H1 (cell line): ENCODE results near the gene SPRR1A. TPM values are rescaled to one million over a fixed set of nuclear protein-coding genes. Genes with fewer than 3 reads are reported as not detected.

Experiments
- CTCF ChIA-PET: fragments of 300-600 bp; sonication (Branson Sonifier 250); formaldehyde crosslinking; loops from one replicate; lab custom pipeline; 2021; ENCODE audit not compliant: partially characterized antibody; lab: Charles Lee
- POLR2A ChIA-PET: fragments of 300-600 bp; sonication (Branson Sonifier 250); formaldehyde crosslinking; loops from one replicate; lab custom pipeline; 2021; ENCODE audit warnings: inconsistent platforms; ENCODE audit not compliant: partially characterized antibody; lab: Charles Lee
- DNase-seq, 2 experiments: peaks; one replicate each; pipeline versions ENCODE4 v3.0.0 to v3.0.0-alpha.2; 2010 to 2022; ENCODE audit warnings: low spot score in 2 of 2, low read depth in 1 of 2, mixed read lengths in 1 of 2
- FAIRE-seq: peaks from 2 replicates; lab custom pipeline; 2011; peaks lifted over from hg19 to GRCh38; lab: Jason Lieb, UNC
- H2AFZ ChIP-seq: 2 replicates; pipeline ENCODE4 v1.8.1; 2012; ENCODE audit warnings: low read length, inconsistent platforms
- H2AK5ac ChIP-seq: 2 replicates; pipeline ENCODE4 v1.6.1; 2013; ENCODE audit warnings: low read depth, low read length
- H2BK120ac ChIP-seq: replicated peaks from 2 replicates; pipeline ENCODE3; 2013; ENCODE audit warnings: low read depth, low read length, inconsistent platforms
- H2BK12ac ChIP-seq: 2 replicates; pipeline ENCODE4 v1.6.1; 2013; ENCODE audit warnings: low read depth, low read length
- H2BK15ac ChIP-seq: 2 replicates; pipeline ENCODE4 v1.6.1; 2013; ENCODE audit warnings: low read length
- H2BK20ac ChIP-seq: 2 replicates; pipeline ENCODE4 v1.6.1; 2013; ENCODE audit warnings: low read length
- H2BK5ac ChIP-seq: 2 replicates; pipeline ENCODE4 v1.6.1; 2013; ENCODE audit warnings: low read depth, low read length
- H3K14ac ChIP-seq: 2 replicates; pipeline ENCODE4 v1.6.1; 2013; ENCODE audit warnings: inconsistent platforms; ENCODE audit not compliant: insufficient read length
- H3K18ac ChIP-seq: 2 replicates; pipeline ENCODE4 v1.6.1; 2013; ENCODE audit warnings: low read length; ENCODE audit errors: extremely low read depth
- H3K23ac ChIP-seq: 2 replicates; pipeline ENCODE4 v1.6.1; 2013; ENCODE audit warnings: inconsistent platforms; ENCODE audit not compliant: insufficient read length
- H3K23me2 ChIP-seq: 2 replicates; pipeline ENCODE4 v1.6.1; 2013; ENCODE audit warnings: low read depth, low read length
- H3K27ac ChIP-seq: 2 replicates; pipeline ENCODE4 v1.6.1; 2011; ENCODE audit warnings: low read depth, low read length, inconsistent platforms
- H3K27me3 ChIP-seq, 4 experiments: replicated peaks in 1 of 4; 1 replicate in 1 of 4; 2 replicates in 3 of 4; pipeline versions ENCODE4 v1.6.1 to v1.8.1; 2011 to 2013; ENCODE audit warnings: low read length in 3 of 4, mild to moderate bottlenecking in 3 of 4, inconsistent platforms in 2 of 4, mixed read lengths in 2 of 4, moderate library complexity in 1 of 4; ENCODE audit not compliant: control insufficient read depth in 3 of 4, insufficient read depth in 3 of 4; ENCODE audit errors: extremely low read depth in 1 of 4
- H3K36me3 ChIP-seq, 4 experiments: 2 replicates each; pipeline versions ENCODE4 v1.6.1 to v1.8.1; 2011 to 2013; ENCODE audit warnings: mild to moderate bottlenecking in 4 of 4, low read length in 3 of 4, moderate library complexity in 2 of 4, control low read depth in 1 of 4, inconsistent platforms in 1 of 4; ENCODE audit not compliant: insufficient read depth in 4 of 4, control insufficient read depth in 2 of 4
- H3K4ac ChIP-seq: replicated peaks from 2 replicates; pipeline ENCODE3; 2013; ENCODE audit warnings: low read length, low read depth, mixed read lengths, inconsistent platforms; ENCODE audit not compliant: insufficient read length
- H3K4me1 ChIP-seq, 4 experiments: replicated peaks in 1 of 4; 1 replicate in 1 of 4; 2 replicates in 3 of 4; pipeline versions ENCODE4 v1.6.1 to v1.8.1; 2011 to 2013; ENCODE audit warnings: low read length in 3 of 4, inconsistent platforms in 2 of 4, mixed read lengths in 1 of 4; ENCODE audit not compliant: insufficient read depth in 4 of 4, control insufficient read depth in 3 of 4
- H3K4me2 ChIP-seq, 2 experiments: 2 replicates each; pipeline versions ENCODE4 v1.6.1 to v1.8.1; 2011 to 2013; ENCODE audit warnings: low read depth in 2 of 2, low read length in 2 of 2, control low read depth in 1 of 2, inconsistent platforms in 1 of 2, mild to moderate bottlenecking in 1 of 2; ENCODE audit not compliant: insufficient read depth in 1 of 2
- H3K4me3 ChIP-seq, 4 experiments: fragments of 200-600, 300-600 bp in 1 of 4; sonication (generic), shearing (Covaris generic), sonication (Bioruptor Twin) in 1 of 4; 2 replicates each; pipeline versions ENCODE4 v1.5.1 to v1.8.1; 2011 to 2016; ENCODE audit warnings: low read length in 4 of 4, low read depth in 3 of 4, control low read depth in 2 of 4, inconsistent platforms in 2 of 4, mild to moderate bottlenecking in 2 of 4, mixed read lengths in 1 of 4, moderate library complexity in 1 of 4; ENCODE audit not compliant: insufficient read depth in 2 of 4; ENCODE audit errors: extremely low read depth in 1 of 4
- H3K56ac ChIP-seq: replicated peaks from 2 replicates; pipeline ENCODE3; 2013; ENCODE audit warnings: low read depth, mild to moderate bottlenecking, mixed read lengths, low read length, inconsistent platforms; ENCODE audit not compliant: insufficient read length
- H3K79me1 ChIP-seq: 2 replicates; pipeline ENCODE4 v1.6.1; 2013; ENCODE audit warnings: low read depth, low read length, control low read depth
- H3K79me2 ChIP-seq, 2 experiments: 2 replicates each; pipeline versions ENCODE4 v1.6.1 to v1.8.1; 2012 to 2013; ENCODE audit warnings: low read length in 2 of 2, mild to moderate bottlenecking in 2 of 2, inconsistent platforms in 1 of 2; ENCODE audit not compliant: insufficient read depth in 2 of 2, control insufficient read depth in 1 of 2
- H3K9ac ChIP-seq, 4 experiments: replicated peaks in 1 of 4; 1 replicate in 1 of 4; 2 replicates in 3 of 4; pipeline versions ENCODE4 v1.6.1 to v1.8.1; 2011 to 2013; ENCODE audit warnings: low read depth in 3 of 4, low read length in 3 of 4, control low read depth in 2 of 4, mild to moderate bottlenecking in 2 of 4, moderate library complexity in 2 of 4, inconsistent platforms in 1 of 4; ENCODE audit errors: extremely low read depth in 1 of 4
- H3K9me3 ChIP-seq, 2 experiments: 2 replicates each; pipeline versions ENCODE4 v1.6.1 to v1.8.1; 2012 to 2013; ENCODE audit warnings: mild to moderate bottlenecking in 2 of 2, moderate library complexity in 2 of 2, control low read depth in 1 of 2, inconsistent platforms in 1 of 2, low read depth in 1 of 2, low read length in 1 of 2, mixed read lengths in 1 of 2; ENCODE audit not compliant: insufficient read depth in 2 of 2
- H4K20me1 ChIP-seq, 2 experiments: replicated peaks in 1 of 2; 2 replicates each; pipeline versions ENCODE3 to v1.8.1; 2011 to 2013; ENCODE audit warnings: inconsistent platforms in 2 of 2, low read length in 2 of 2, mild to moderate bottlenecking in 1 of 2; ENCODE audit not compliant: insufficient read depth in 2 of 2, control insufficient read depth in 1 of 2
- H4K5ac ChIP-seq: 2 replicates; pipeline ENCODE4 v1.6.1; 2013; ENCODE audit warnings: low read length, low read depth, mixed read lengths, inconsistent platforms; ENCODE audit not compliant: insufficient read length
- H4K8ac ChIP-seq: 2 replicates; pipeline ENCODE4 v1.8.0; 2013; ENCODE audit warnings: mild to moderate bottlenecking, moderate library complexity, low read length, inconsistent platforms; ENCODE audit not compliant: insufficient read depth; ENCODE audit errors: extremely low read depth
- H4K91ac ChIP-seq: replicated peaks from 2 replicates; pipeline ENCODE3; 2013; ENCODE audit warnings: low read length, mixed read lengths, inconsistent platforms; ENCODE audit not compliant: insufficient read length
- CBX5 ChIP-seq: fragments of 300-800, 300-1000 bp; sonication (generic); IDR thresholded peaks from 2 replicates; pipeline ENCODE4 v1.7.1; 2016; ENCODE audit warnings: antibody characterized with exemption, low read length, low read depth
- CHD1 ChIP-seq: IDR thresholded peaks from 2 replicates; pipeline ENCODE4 v1.6.1; 2012; ENCODE audit warnings: low read depth, low read length, improper control_type of control experiment
- FOSL1 ChIP-seq: IDR thresholded peaks from 2 replicates; pipeline ENCODE4 v1.6.1; 2011; ENCODE audit warnings: mild to moderate bottlenecking, low read depth, low read length, moderate library complexity; ENCODE audit not compliant: insufficient read depth
- HDAC6 ChIP-seq: IDR thresholded peaks from one replicate; pipeline ENCODE4 v1.7.1; 2012; ENCODE audit warnings: low read depth, mild to moderate bottlenecking, inconsistent platforms, low read length, moderate library complexity
- NANOG ChIP-seq: IDR thresholded peaks from 2 replicates; pipeline ENCODE4 v1.6.1; 2011; ENCODE audit warnings: low read length, low read depth, mild to moderate bottlenecking, inconsistent platforms; ENCODE audit not compliant: insufficient read depth, poor library complexity, severe bottlenecking
- SAP30 ChIP-seq: fragments of 300-600 bp; sonication (generic); IDR thresholded peaks from 2 replicates; pipeline ENCODE4 v1.7.1; 2012; ENCODE audit warnings: low read length, moderate library complexity, mild to moderate bottlenecking, inconsistent platforms; ENCODE audit not compliant: insufficient read depth, insufficient replicate concordance
- SRF ChIP-seq: IDR thresholded peaks from 2 replicates; pipeline ENCODE4 v1.6.1; 2011; ENCODE audit warnings: mild to moderate bottlenecking, low read depth, low read length, moderate library complexity
- TCF12 ChIP-seq: IDR thresholded peaks from 2 replicates; pipeline ENCODE4 v1.6.1; 2011; ENCODE audit warnings: low read depth, mild to moderate bottlenecking, low read length
- YY1 ChIP-seq: IDR thresholded peaks from 2 replicates; pipeline ENCODE4 v1.6.1; 2011; ENCODE audit warnings: low read depth, mild to moderate bottlenecking, low read length
- ZNF274 ChIP-seq: IDR thresholded peaks from 2 replicates; pipeline ENCODE4 v1.7.0; 2012; ENCODE audit warnings: low read length, borderline replicate concordance; ENCODE audit errors: extremely low read depth
- WGBS, 2 experiments: shearing (Covaris generic) in 1 of 2; methylation state at CpG; one replicate each; pipeline versions ENCODE4 v1.1.6 to v1.1.7; 2013 to 2015; ENCODE audit warnings: low lambda C conversion rate in 2 of 2, mixed read lengths in 2 of 2, inconsistent platforms in 1 of 2, low coverage in 1 of 2, missing lambda C conversion rate in 1 of 2; ENCODE audit not compliant: insufficient replicate concordance in 2 of 2, insufficient coverage in 1 of 2, insufficient read length in 1 of 2; ENCODE audit errors: extremely low coverage in 1 of 2, missing lambda C conversion rate in 1 of 2; 5-methylcytosine and 5-hydroxymethylcytosine counted together
- polyA plus RNA-seq, 7 experiments: library from polyadenylated mRNA; depleted of rRNA in 3 of 7; stranded (reverse) in 5 of 7; unstranded in 2 of 7; fragments of >200 nt in 5 of 7; fragments of 200-250 nt in 2 of 7; gene quantifications; 1 replicate in 5 of 7; 2 replicates in 1 of 7; 4 replicates in 1 of 7; pipeline versions ENCODE4 v1.2.1 to v1.2.3, GENCODE V29; 2011 to 2013; ENCODE audit warnings: missing spikeins in 2 of 7, mixed read lengths in 2 of 7
- total RNA-seq: library from RNA; stranded (reverse); fragmentation: NEBNext Ultra II Directional; extraction: Animal tissue kit (Norgen Biotek cat#: 25700); gene quantifications from 2 replicates; pipeline ENCODE4 v1.2.1, GENCODE V29; 2021

SPRR1A gene
- total and polyA plus RNA-seq, 2 of the 8 experiments (the other 6 are each of a cell fraction or from before 2014, with no cell fraction given): not detected

- FAIRE-seq (no peak), DNase-seq (no peak)
- Histone ChIP-seq H3K4ac (no peak overlapping the region), H3K4me2 (no peak overlapping the region), H4K91ac (no peak overlapping the region), H2AFZ (no peak overlapping the region), H4K20me1 (no peaks in the 10 kb centered on the region), H3K36me3 (no peaks in the 10 kb centered on the region), H3K23me2 (no peaks in the 10 kb centered on the region; the same call in 1 of the 2 replicates), H3K18ac (no peak overlapping the region), H2BK120ac (no peak overlapping the region), H4K5ac (no peak overlapping the region), H3K9ac (no peak overlapping the region), H3K9me3 (0 out of 4 replicates have a peak, but pooled peaks cover 0 to 3% of the 10 kb centered on the region in 2 experiments), H2BK15ac (no peak overlapping the region), H2BK20ac (no peak overlapping the region), H3K79me2 (no peaks in the 10 kb centered on the region), H2BK5ac (no peak overlapping the region), H3K56ac (no peak overlapping the region), H3K4me1 (no peaks in the 10 kb centered on the region), H3K27me3 (no peaks in the 10 kb centered on the region), H2BK12ac (no peak overlapping the region), H3K4me3 (no peak overlapping the region), H3K27ac (no peak overlapping the region), H4K8ac (no peak overlapping the region), H2AK5ac (no peak overlapping the region), H3K14ac (no peak overlapping the region), H3K23ac (no peak overlapping the region), H3K79me1 (no peaks in the 10 kb centered on the region)
- 98% methylated on average over 3 of the region's 3 CpGs; no CpG with 5 or more reads in 1 of the 2 experiments for whole genome bisulfite sequencing, 2 experiments
- CTCF ChIA-PET: interaction anchor here (0.6 kb wide), 1 partner anchor 236 kb away, joined by 3 read pairs; no protein-coding TSS in a partner anchor
- TF ChIP-seq SAP30 (no peak), YY1 (no peak), CHD1 (no peak), SRF (no peak), TCF12 (no peak), ZNF274 (no peak), NANOG (no peak), CBX5 (no peak), HDAC6 (no peak), FOSL1 (no peak)
- POLR2A ChIA-PET: no interaction called here
Observed at GRCh38 chr1:152957561-152957960, 26.3 kb upstream of the SPRR1A start.
